Osteoblast (primary cell): ENCODE measurements around the gene PCTP. TPM values are rescaled to one million over a fixed set of nuclear protein-coding genes. Genes with fewer than 3 reads are reported as not detected.

Experiments used
- DNase-seq: peaks from one replicate; pipeline ENCODE4 v3.0.0; 2011; ENCODE audit warnings: low spot score, mixed read lengths; ENCODE audit not compliant: insufficient read length; ENCODE audit errors: missing footprints
- H2AFZ ChIP-seq: 2 replicates; pipeline ENCODE4 v1.6.0; 2011; ENCODE audit warnings: mild to moderate bottlenecking, low read length
- H3K27ac ChIP-seq: 2 replicates; pipeline ENCODE4 v1.5.1; 2011; ENCODE audit warnings: mild to moderate bottlenecking, low read depth, low read length, moderate library complexity
- H3K27me3 ChIP-seq: 2 replicates; pipeline ENCODE4 v1.6.0; 2012; ENCODE audit warnings: mild to moderate bottlenecking, control low read depth, inconsistent platforms, low read length, moderate library complexity; ENCODE audit not compliant: insufficient read depth
- H3K36me3 ChIP-seq: 2 replicates; pipeline ENCODE4 v1.5.1; 2011; ENCODE audit warnings: mild to moderate bottlenecking, low read length, control low read depth, moderate library complexity; ENCODE audit not compliant: insufficient read depth
- H3K4me1 ChIP-seq: 2 replicates; pipeline ENCODE4 v1.5.1; 2011; ENCODE audit warnings: mild to moderate bottlenecking, low read length, control low read depth, moderate library complexity; ENCODE audit not compliant: insufficient read depth
- H3K4me2 ChIP-seq: 2 replicates; pipeline ENCODE4 v1.6.0; 2011; ENCODE audit warnings: mild to moderate bottlenecking, low read length; ENCODE audit not compliant: insufficient read depth
- H3K4me3 ChIP-seq: fragments of 200-600 bp; sonication (generic); 3 replicates; pipeline ENCODE4 v1.5.1; 2012; ENCODE audit warnings: mild to moderate bottlenecking, low read length, inconsistent platforms; ENCODE audit not compliant: insufficient read depth
- H3K79me2 ChIP-seq: 2 replicates; pipeline ENCODE4 v1.6.0; 2012; ENCODE audit warnings: mild to moderate bottlenecking, low read length, control low read depth, inconsistent platforms; ENCODE audit not compliant: insufficient read depth
- H3K9me3 ChIP-seq: 2 replicates; pipeline ENCODE4 v1.5.1; 2011; ENCODE audit warnings: low read depth, low read length, control low read depth
- H4K20me1 ChIP-seq: 2 replicates; pipeline ENCODE4 v1.6.0; 2012; ENCODE audit warnings: mild to moderate bottlenecking, low read length, control low read depth; ENCODE audit not compliant: insufficient read depth
- total RNA-seq: library from RNA; depleted of rRNA; stranded (reverse); fragments of >200 nt; gene quantifications from 2 replicates; pipeline ENCODE4 v1.2.3, GENCODE V29; 2012
- TF ChIP-seq, protein P1 (sequence below): IDR thresholded peaks from 2 replicates; pipeline ENCODE4 v1.5.1; 2011; ENCODE audit warnings: mild to moderate bottlenecking, low read depth, low read length, moderate library complexity; ENCODE audit errors: extremely low read depth

PCTP gene
- total RNA-seq, 1 donor = 9.8 TPM

DNA sequence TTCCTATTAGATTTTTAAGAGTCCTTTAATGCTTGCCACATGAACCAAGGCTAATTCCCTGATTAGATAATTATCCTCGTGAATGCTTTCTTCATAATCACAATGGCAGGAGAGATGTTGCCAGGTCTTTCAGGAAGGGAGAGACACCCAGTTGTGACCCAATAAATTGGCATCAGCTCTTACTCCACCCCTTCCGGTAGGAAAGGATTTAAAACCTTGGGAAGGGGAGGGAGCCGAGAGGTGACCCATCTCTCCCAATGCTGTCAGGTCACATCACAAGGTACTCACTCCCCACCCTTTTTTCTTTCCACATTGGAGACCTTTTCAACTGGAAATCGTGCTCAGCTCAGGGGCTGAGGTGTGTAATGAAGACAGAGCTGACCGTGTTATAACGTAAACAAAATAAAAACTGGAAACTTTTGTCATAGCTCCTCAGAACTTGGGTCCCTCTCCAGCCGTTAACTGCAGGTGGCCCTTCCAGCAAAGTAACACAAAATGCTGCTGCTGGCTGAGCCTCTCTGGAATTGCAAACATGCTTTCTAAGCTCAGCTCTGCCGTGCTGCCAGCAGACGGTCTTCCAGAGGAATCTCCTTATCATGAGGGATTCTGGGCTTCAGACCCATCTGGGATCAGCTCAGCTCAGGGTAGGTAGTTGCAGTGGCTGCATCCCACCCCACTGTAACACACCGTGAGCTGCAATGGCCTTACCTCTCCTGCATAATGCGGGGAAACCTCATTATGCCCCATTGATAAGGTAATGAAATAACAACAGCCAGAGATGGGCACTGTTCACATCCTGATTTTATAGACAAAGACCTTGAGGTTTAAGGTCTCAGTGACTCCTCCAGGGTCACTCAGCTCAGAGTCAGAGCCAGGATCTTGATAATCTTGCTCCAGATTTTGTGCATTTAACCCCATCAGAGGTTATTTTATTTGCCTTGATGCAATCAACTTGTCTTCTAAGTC is 43.8 kb upstream of the PCTP start:
- no peaks in the 10 kb centered on the region for H3K27me3 ChIP-seq
- no peak overlapping the region for H3K4me2 ChIP-seq
- H2AFZ ChIP-seq = no peak overlapping the region
- no peak for DNase-seq
- H3K79me2 ChIP-seq = no peaks in the 10 kb centered on the region
- H4K20me1 ChIP-seq = no peaks in the 10 kb centered on the region
- no peak overlapping the region for H3K27ac ChIP-seq
- H3K9me3 ChIP-seq = no peaks in the 10 kb centered on the region
- TF ChIP-seq, protein P1, sequence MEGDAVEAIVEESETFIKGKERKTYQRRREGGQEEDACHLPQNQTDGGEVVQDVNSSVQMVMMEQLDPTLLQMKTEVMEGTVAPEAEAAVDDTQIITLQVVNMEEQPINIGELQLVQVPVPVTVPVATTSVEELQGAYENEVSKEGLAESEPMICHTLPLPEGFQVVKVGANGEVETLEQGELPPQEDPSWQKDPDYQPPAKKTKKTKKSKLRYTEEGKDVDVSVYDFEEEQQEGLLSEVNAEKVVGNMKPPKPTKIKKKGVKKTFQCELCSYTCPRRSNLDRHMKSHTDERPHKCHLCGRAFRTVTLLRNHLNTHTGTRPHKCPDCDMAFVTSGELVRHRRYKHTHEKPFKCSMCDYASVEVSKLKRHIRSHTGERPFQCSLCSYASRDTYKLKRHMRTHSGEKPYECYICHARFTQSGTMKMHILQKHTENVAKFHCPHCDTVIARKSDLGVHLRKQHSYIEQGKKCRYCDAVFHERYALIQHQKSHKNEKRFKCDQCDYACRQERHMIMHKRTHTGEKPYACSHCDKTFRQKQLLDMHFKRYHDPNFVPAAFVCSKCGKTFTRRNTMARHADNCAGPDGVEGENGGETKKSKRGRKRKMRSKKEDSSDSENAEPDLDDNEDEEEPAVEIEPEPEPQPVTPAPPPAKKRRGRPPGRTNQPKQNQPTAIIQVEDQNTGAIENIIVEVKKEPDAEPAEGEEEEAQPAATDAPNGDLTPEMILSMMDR = no peak
- H3K4me3 ChIP-seq = no peak overlapping the region
- H3K36me3 ChIP-seq = no peaks in the 10 kb centered on the region
- H3K4me1 ChIP-seq = peaks cover 3% of the 10 kb centered on the region

DNA sequence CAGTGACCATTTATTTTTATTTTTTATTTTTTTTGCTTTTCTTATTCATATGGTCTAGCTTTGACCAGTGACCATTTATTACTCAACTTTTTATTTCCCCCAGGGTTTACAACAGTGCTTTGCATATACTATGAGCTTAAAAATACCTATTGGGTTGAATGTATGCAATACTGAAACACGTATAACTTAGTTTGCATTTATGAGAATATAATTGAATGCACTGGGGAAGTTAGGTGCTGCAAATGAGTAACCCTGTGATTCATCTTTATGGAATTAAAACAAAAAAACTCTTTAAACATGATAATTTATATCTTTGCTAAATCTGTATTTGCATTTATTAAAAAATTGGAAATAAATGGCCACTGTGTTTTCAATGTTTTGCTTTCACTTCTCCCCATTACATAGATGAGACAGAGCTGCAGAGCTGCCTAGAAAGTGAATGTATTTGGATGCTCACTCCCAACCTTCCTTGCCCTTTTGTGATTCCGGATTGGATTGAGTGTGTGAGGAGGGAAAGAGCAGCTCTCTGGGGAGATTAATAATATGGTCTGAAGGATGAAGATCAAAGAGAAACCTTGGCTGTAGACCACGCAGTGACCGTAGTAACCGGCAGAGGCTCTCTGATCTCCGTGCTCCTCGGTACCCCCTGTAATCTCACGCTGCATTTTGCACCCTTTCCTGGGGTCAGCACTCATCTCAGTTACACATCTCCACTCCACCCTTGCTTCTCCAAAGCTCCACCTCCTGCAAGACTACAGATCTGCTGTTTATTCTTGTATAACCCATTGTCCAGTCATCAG is 42.5 kb upstream of the PCTP start:
- peak overlapping the region; percentile 11 for H3K4me2 ChIP-seq
- peaks cover 3% of the 10 kb centered on the region for H3K4me1 ChIP-seq
- H3K9me3 ChIP-seq = no peaks in the 10 kb centered on the region
- no peaks in the 10 kb centered on the region for H3K79me2 ChIP-seq
- no peaks in the 10 kb centered on the region for H4K20me1 ChIP-seq
- DNase-seq = no peak
- TF ChIP-seq, protein P1 = no peak
- no peak overlapping the region for H2AFZ ChIP-seq
- H3K4me3 ChIP-seq = no peak overlapping the region
- H3K27me3 ChIP-seq = no peaks in the 10 kb centered on the region
- H3K36me3 ChIP-seq = no peaks in the 10 kb centered on the region
- H3K27ac ChIP-seq = no peak overlapping the region

DNA sequence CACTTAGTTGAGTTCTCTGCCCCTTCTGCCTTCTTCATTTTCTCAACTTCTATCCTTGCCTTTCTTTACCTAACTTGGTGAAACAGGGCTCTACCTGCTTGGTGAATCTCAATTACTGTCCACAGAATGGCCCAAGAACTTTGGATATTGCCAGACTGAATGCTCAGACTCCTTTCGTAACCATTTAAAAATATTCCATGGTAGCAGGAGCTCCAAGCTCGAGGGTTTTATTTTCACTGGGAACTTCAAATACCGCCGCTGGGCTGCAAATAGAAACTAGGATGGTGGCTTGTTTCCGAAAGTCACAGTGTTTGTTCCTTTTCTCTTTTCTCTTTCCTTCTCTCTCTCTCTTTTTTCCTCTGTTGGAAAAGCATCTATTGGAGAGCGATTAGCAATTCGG is 41.4 kb upstream of the PCTP start:
- no peaks in the 10 kb centered on the region for H3K36me3 ChIP-seq
- no peak overlapping the region for H3K4me3 ChIP-seq
- no peak overlapping the region for H3K27ac ChIP-seq
- no peaks in the 10 kb centered on the region for H3K79me2 ChIP-seq
- H3K9me3 ChIP-seq = no peaks in the 10 kb centered on the region
- peaks cover 3% of the 10 kb centered on the region for H3K4me1 ChIP-seq
- no peaks in the 10 kb centered on the region for H3K27me3 ChIP-seq
- H4K20me1 ChIP-seq = no peaks in the 10 kb centered on the region
- DNase-seq = no peak
- TF ChIP-seq, protein P1 = no peak
- no peak overlapping the region for H2AFZ ChIP-seq
- peak overlapping the region; percentile 32 for H3K4me2 ChIP-seq

DNA sequence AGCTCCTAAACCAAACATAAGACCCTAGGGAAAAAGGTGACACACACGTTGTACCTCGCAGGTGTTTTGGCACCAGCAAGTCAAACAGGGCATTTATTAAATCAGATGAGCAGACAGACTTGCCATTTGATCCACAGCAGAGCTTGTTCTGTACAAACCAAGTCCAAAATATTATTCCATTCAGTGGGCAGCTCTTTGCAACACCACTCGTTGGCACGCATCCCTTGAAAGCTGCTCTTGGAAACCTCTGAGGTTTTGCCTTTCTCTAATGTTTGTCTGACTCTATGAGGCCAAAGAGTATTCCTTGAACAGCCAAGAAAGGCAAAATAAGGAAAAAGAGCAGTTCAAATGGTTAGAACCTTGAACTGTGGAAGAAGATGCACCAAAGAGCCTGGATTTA is 40.9 kb upstream of the PCTP start:
- no peak overlapping the region for H3K27ac ChIP-seq
- TF ChIP-seq, protein P1 = no peak
- peaks cover 3% of the 10 kb centered on the region for H3K4me1 ChIP-seq
- H3K36me3 ChIP-seq = no peaks in the 10 kb centered on the region
- no peak for DNase-seq
- no peaks in the 10 kb centered on the region for H4K20me1 ChIP-seq
- no peaks in the 10 kb centered on the region for H3K9me3 ChIP-seq
- H3K4me2 ChIP-seq = peak overlapping the region; percentile 32
- H3K4me3 ChIP-seq = no peak overlapping the region
- no peaks in the 10 kb centered on the region for H3K79me2 ChIP-seq
- H2AFZ ChIP-seq = no peak overlapping the region
- no peaks in the 10 kb centered on the region for H3K27me3 ChIP-seq
